Measurements from ENCODE around the gene SLC25A1.

- TF ChIP-seq HDAC2 (IDR thresholded peaks at IDR 0.05): no peak
- TF ChIP-seq POLR2A (IDR thresholded peaks at IDR 0.05; ENCODE audit: low read length): no peak
- no peak for TF ChIP-seq JUN (IDR thresholded peaks at IDR 0.05)
- no peak for TF ChIP-seq RFX5 (IDR thresholded peaks at IDR 0.05)
- no peak for TF ChIP-seq CTCF (IDR thresholded peaks at IDR 0.05)
- no peak for TF ChIP-seq USF2 (IDR thresholded peaks at IDR 0.05)
- TF ChIP-seq EHMT2 (IDR thresholded peaks at IDR 0.05; ENCODE audit: low read depth): no peak
- no peak for TF ChIP-seq NPAS2 (CRISPR knock-in tag; IDR thresholded peaks at IDR 0.05; ENCODE audit: borderline replicate concordance)
- TF ChIP-seq CHD2 (IDR thresholded peaks at IDR 0.05; ENCODE audit: low read length, partially characterized antibody): no peak
- no peak for TF ChIP-seq MAX (IDR thresholded peaks at IDR 0.05)
Observed at GRCh38 chr22:19195796-19196731, 17.5 kb upstream of the SLC25A1 start.

Measured in A549 (cell line).